Progenitor cell of endocrine pancreas (in vitro differentiated cells): ENCODE measurements around the gene IQCE. TPM values are rescaled to one million over a fixed set of nuclear protein-coding genes. Genes with fewer than 3 reads are reported as not detected.

Experiments used
- DNase-seq: peaks from one replicate; pipeline ENCODE4 v3.0.0; 2021; ENCODE audit warnings: low spot score; ENCODE audit not compliant: unreplicated experiment
- H3K27ac Mint-ChIP-seq: 2 replicates; pipeline ENCODE4 v1.8.0; 2021; ENCODE audit warnings: mild to moderate bottlenecking, moderate library complexity, mixed read lengths
- H3K27me3 Mint-ChIP-seq: 2 replicates; pipeline ENCODE4 v1.8.0; 2021; ENCODE audit warnings: mixed read lengths
- H3K36me3 Mint-ChIP-seq: 2 replicates; pipeline ENCODE4 v1.8.0; 2022; ENCODE audit warnings: mixed read lengths; ENCODE audit not compliant: insufficient read depth
- H3K4me1 Mint-ChIP-seq: 2 replicates; pipeline ENCODE4 v1.8.0; 2021; ENCODE audit warnings: low read depth, mixed read lengths
- H3K4me3 Mint-ChIP-seq: 2 replicates; pipeline ENCODE4 v1.8.0; 2021; ENCODE audit warnings: low read depth, mild to moderate bottlenecking, moderate library complexity, mixed read lengths
- H3K9me3 Mint-ChIP-seq: 2 replicates; pipeline ENCODE4 v1.8.0; 2021; ENCODE audit warnings: low read depth, mixed read lengths
- CTCF ChIP-seq: fragments of 200-600 bp; sonication (generic); IDR thresholded peaks from one replicate; pipeline ENCODE4 v1.5.0; 2021; ENCODE audit warnings: antibody characterized with exemption, mild to moderate bottlenecking; ENCODE audit not compliant: unreplicated experiment
- total RNA-seq: library from RNA; stranded (reverse); gene quantifications from 2 replicates; pipeline ENCODE4 v1.2.1, GENCODE V29; 2021

The IQCE gene
- total RNA-seq, 1 donor from 2014 or later, result 32.5 TPM

GRCh38 chr7:2519119-2519930, 39.5 kb upstream of the IQCE start, which contains the start of gene LFNG:
Gene LFNG, plus strand, starts transcription at chr7:2519774. Its CDS starts 88 bp downstream, at chr7:2519862.
- Mint-ChIP-seq H3K27me3 (peaks cover 32% of the 10 kb centered on the region), H3K36me3 (no peaks in the 10 kb centered on the region), H3K9me3 (no peaks in the 10 kb centered on the region), H3K4me3 (peak within 1 kb of the TSS; percentile 82), H3K27ac (no peak within 1 kb of the TSS), H3K4me1 (peaks cover 22% of the 10 kb centered on the region)
- DNase-seq, result peak; percentile 76
- no peak for TF ChIP-seq CTCF

- peak overlapping the region; percentile 82 for H3K4me3 Mint-ChIP-seq
- H3K9me3 Mint-ChIP-seq, result no peaks in the 10 kb centered on the region
- H3K36me3 Mint-ChIP-seq, result no peaks in the 10 kb centered on the region
- H3K27ac Mint-ChIP-seq, result no peak overlapping the region
- DNase-seq, result no peak
- TF ChIP-seq CTCF, result peak; percentile 26
- H3K27me3 Mint-ChIP-seq, result peaks cover 32% of the 10 kb centered on the region
- peaks cover 22% of the 10 kb centered on the region for H3K4me1 Mint-ChIP-seq
These were observed 38.5 kb upstream of the IQCE start for GRCh38 chr7:2520131-2520760.

GRCh38 chr7:2520761-2521290, 38.0 kb upstream of the IQCE start:
- no peak for DNase-seq
- no peak for TF ChIP-seq CTCF
- Mint-ChIP-seq H3K9me3 (no peaks in the 10 kb centered on the region), H3K27me3 (peaks cover 32% of the 10 kb centered on the region), H3K27ac (no peak overlapping the region), H3K4me1 (peaks cover 22% of the 10 kb centered on the region), H3K4me3 (peak overlapping the region; percentile 82), H3K36me3 (no peaks in the 10 kb centered on the region)

GRCh38 chr7:2521341-2521745, 37.4 kb upstream of the IQCE start:
- peak overlapping the region; percentile 45 for H3K4me3 Mint-ChIP-seq
- no peak for TF ChIP-seq CTCF
- DNase-seq, result no peak
- no peak overlapping the region for H3K27ac Mint-ChIP-seq
- H3K4me1 Mint-ChIP-seq, result peaks cover 20% of the 10 kb centered on the region
- H3K27me3 Mint-ChIP-seq, result peaks cover 32% of the 10 kb centered on the region
- no peaks in the 10 kb centered on the region for H3K9me3 Mint-ChIP-seq
- no peaks in the 10 kb centered on the region for H3K36me3 Mint-ChIP-seq

GRCh38 chr7:2521952-2522591, 36.7 kb upstream of the IQCE start:
- Mint-ChIP-seq H3K9me3 (no peaks in the 10 kb centered on the region), H3K4me1 (peaks cover 18% of the 10 kb centered on the region), H3K27ac (no peak overlapping the region), H3K4me3 (peak overlapping the region; percentile 45), H3K27me3 (peaks cover 32% of the 10 kb centered on the region), H3K36me3 (no peaks in the 10 kb centered on the region)
- no peak for TF ChIP-seq CTCF
- DNase-seq, result no peak
